ENCODE measurements around the gene CYP26A1.

Gene CYP26A1

DNA sequence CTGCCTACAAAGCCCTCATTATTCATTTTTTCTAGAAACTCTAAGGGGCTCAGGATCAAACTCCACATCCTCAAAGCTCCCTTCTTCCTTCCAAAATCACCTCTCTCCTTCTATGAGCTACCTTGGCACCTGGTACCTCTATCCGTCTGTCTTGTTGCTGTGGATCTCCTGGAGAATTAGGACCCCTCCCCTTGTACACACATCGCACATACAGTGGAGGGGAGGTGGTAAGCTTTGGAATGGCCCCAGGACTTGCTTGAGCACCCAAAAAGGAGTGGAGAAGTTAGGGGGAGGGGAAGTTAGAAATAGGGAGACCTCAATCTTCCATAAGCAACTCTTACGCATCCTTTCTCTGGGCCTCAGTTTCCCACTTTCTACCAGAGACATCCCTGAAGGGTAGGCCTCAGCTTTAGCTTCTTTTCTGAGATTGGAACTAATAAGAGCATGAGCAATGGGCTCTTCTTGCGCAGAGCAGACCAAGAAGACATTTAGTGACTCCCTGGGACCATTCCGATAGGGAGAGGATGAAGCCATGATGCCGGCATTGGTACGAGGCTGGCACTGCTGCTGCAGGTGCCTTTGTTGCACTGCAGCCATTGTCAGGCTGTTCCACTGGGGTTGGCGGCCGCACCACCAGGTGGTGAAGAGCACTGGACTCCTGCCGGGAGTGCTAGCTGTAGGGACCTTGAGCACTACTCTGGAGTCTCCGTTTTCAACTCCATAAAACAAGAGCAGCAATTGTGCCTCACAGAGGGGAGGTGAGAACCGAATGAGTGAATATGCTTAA is 8.6 kb upstream of the CYP26A1 start:
- no peak for DNase-seq

DNA sequence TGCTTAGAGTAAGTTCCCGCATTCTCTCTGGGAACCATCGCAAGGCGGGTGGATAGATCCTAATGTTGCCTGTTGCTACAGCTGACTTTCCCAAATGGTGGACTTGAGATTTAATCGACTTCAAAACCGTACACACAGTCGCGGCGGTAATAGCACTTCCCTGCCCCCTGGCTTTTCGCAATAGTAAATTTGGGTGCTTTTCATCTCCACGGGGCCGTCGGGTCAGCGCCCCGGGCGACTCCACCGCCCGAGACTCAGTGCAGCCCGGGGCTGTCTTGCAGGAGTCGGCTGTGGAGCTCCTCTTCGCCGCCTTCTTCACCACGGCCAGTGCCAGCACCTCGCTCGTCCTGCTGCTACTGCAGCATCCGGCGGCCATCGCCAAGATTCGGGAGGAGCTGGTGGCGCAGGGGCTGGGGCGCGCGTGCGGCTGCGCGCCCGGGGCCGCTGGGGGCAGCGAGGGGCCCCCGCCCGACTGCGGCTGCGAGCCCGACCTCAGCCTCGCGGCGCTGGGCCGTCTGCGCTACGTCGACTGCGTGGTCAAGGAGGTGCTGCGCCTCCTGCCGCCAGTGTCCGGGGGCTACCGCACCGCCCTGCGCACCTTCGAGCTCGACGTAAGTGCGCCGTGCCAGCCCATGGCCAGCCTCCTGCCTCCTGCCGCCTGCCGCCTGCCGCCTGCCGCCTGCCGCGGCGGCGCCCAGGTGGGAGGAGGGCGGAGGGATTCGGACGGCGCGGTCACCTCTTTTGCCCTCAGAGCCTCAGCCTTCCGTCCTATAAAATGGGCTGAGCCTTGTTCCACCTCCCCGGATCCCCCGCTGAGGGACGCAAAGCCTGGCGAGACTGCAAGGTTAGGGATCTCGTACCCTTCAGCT is 7.8 kb upstream of the CYP26A1 start:
- DNase-seq: no peak

DNA sequence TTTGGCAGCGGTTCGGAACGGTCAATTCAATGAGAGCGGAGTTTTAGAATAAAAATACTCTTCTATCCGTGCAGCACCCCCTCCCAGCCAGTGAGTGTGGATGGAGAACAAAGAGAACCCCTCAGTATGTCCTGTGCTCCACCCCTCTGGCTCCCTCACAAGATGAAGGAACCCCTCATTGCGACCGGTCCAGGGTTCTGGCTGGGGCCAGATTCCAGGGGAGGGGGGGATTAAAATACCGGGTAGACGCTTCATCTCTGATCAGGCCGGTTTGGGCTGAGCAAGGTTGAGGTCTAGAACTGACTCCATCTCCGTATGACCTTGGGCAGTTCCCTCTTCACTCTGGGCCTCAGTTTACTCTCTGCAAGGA is 7.2 kb upstream of the CYP26A1 start:
- no peak for DNase-seq

DNA sequence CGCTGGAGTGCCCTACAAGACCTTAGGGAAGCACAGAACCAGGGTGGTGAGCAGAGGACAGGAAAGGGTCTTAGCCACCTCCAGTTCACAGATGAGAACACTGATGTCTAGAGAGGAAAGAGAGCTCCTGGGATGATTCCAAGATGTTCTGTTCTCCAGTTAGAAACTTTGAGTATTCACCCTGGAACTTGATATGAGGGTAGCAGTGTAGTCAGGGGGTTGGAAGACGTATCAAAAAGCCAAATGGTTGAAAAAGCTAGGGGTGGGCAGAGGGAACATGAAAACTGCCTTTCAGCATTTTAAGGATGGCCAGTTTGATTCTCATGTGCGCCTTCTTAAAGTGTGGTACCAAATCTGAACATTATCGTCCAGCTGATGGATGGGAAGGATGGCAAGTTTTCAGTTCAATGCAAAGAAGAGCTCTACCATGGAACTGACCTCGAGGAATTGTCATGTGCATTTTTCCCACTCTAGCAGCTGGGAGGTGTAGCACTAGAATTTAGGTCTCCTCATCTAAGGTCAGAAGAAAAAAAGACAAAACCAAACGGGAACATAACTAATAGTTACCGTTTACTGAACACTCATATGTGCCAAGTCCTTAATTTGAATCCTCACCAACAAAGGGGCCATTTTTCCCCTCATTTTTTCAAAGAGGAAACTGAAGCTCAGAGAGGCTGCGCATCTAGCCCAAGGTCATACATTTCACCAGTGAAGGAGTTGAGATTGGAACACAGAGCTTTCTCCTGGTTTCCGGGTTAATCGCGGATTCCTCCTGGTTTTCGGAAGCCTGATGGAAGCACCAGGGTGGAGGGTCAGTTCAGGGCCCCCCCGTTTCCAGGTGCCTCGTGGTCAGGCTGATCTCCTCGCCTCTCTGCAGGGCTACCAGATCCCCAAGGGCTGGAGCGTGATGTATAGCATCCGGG is 6.0 kb upstream of the CYP26A1 start:
- no peak for DNase-seq

DNA sequence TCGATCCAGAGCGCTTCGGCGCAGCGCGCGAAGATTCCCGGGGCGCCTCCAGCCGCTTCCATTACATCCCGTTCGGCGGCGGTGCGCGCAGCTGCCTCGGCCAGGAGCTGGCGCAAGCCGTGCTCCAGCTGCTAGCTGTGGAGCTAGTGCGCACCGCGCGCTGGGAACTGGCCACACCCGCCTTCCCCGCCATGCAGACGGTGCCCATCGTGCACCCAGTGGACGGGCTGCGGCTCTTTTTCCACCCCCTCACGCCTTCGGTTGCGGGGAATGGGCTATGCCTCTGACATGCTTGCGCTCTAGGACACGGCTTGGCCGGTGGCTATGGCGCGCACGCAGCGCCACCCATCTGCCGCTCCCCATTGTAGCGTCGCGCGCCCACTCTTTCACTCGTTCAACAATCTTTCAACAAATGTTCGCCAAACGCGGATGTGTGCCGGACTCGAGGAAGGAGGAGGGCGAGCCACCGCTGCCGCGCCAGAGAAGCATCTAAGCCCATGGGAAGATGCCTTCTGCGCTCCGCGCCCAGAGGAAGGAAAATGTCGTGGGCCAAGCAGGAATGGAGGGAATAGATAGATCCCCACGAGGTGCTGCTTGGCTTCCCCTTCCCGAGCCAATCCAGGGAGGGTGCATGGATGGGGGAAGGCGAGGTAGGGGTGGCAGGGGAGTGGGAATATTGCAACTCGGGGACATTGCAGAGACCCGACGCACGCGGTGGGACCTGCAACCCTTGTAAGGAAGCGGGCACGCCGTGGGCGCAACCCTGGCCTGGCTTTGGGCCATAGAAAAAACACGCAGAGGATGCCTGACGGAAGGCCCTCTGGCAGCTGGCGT is 5.1 kb upstream of the CYP26A1 start:
- peak in 1 of 5 experiments; percentile 44 for DNase-seq

DNA sequence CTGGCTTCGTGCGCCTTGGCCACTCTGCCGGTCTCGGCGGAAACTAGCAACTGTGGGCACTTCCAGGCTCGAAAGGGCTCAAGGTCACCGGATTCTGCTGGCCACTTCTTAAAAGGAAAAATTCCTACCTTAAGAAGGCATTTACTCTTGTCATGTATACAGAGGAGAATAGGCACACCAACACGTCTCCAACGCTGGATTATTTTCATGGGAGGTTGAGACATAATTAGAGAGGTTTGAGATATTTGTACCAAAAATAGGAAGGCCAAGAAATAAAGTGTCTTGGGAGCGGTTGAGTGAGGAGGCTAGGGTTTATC is 4.5 kb upstream of the CYP26A1 start:
- no peak for DNase-seq

DNA sequence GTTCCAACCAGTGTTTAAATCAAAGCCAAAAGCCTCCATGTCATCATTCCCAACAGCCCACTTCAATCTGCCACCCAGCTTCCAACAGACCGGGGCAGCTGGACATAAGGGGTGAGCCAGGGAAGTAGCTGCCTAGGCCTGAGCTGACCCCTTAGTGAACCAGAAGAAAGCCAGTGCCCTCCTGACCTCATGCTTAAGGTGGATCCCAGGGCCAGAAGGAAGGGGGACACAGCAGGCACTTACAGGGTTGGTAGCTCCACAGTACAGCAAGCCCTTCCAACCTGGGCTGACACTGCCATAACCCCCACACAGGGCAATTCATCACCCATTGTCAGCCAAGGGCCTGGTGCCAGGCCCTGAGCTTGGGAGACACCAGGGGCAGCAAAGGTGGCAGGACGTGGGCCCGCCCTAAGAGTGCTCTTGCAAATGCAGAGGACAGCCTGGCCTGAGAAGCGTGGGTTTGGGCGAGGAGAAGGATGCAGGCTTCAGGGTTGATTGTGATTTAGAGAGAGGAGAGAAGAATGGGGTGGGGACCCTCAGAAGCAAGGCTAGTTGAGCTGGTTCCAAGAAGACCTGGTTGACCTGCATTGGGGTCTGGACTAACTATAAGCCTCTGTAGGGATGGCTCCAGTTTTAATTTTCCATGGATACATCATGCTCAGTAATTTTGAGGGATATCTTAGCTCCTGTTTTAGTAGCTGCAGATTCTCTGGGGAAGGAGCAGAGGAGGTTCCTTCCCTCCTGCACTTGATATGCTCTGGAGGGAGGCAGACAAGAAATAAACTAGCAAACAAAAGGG is 3.1 kb upstream of the CYP26A1 start:
- DNase-seq: no peak

DNA sequence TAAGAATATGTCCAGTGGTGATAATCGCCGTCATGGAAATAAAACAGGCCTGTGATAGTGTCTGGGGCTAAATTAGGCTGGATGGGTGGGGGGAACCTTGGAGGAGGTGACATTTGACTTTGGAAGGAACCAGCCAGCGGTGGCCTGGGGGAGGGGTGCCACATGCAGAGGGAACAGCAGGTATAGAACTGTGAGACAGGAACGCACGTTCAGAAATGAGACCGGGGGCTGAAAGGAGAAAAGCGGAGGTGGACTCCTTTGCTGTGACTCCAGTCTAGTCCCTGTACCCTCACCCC is 2.6 kb upstream of the CYP26A1 start:
- no peak for DNase-seq

DNA sequence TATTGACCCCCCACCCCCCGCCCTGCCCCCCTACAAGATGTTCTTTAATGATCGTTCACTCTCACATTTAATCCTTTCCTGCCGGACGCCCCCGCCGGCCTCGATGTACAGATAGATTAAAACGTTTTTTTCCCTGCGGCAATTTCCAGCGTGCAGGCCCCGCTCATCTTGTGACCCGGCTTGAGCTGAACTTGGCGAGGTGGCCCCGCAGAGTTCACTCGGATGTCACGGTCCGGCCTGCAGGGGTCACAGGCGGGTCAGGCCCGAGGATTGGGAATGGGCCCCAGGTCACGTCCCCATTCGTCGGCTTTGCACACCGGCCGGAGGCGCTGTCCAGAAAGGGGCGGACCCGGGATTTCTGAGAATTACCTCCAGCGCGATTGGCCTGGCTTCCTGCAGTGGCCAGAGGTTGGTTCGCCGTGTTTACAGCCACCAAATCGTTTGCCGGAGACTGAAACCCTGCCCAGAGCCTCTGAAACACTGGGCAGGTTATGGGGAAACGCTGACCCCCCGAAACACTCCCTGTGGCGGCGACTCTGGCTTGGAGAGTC is 1.9 kb upstream of the CYP26A1 start:
- no peak for DNase-seq

DNA sequence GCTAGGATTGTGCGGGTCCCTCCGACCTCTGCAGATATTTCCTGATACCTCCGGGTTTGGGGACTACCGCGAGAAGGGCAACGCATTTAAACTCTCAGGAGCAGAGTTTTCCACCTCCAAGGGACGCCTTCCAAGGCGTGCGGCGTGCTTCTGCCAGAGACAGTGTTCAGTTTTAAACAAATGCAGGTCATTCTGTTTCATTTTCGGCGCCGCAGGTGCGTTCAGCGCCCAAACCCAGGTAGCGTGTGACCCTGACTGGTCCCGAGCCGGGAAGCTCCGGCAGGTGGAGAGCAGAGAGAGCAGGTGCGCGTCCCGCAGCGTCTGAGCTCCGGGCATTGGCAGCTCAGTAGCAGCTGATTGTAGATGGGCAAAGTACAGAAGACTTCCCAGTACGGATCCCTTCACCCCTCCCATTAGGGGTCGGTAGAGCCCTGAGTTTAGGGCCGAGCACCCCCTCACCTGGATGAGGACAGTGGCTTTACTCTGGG is 1.4 kb upstream of the CYP26A1 start:
- no peak for DNase-seq

DNA sequence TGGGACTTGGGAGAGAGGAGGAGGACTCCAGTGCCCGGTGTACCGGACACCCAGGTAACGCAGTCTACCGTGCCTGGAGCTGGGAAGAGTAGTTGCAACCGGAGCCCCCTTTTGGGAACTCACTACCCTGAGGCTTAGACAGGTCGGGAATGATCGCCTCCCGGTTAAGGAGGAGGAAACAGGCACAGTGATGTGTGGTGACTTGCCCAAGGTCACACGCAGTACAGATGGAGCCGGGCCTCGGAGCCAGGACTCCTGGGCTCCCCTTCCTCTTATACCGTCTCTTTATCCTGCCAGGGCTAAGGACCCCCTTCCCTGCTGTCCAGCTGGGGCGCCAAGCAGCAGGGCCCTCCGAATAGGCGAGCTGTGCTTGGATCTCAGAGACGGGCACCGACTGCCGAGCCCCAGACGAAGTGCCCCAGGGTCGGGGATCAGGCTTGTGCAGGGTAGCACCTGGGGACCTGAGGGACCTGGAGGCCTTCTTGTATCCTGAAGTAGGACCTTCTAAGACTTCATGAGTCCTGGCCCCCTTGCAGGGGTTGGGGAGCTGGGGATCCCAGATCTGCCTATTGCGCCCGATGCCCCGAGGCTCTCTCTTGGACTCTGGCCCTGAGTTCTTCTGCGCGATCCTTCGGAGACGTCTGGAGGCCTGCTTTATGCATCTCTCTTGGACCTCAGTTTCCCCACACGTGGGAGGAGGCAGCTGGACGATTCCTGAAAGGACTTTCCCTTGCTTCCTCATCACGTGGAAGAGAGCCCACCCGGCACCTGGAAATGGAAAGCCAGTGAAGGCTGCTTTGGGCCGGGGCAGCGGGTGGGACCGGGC is 767 bp upstream of the CYP26A1 start:
- DNase-seq: no peak

DNA sequence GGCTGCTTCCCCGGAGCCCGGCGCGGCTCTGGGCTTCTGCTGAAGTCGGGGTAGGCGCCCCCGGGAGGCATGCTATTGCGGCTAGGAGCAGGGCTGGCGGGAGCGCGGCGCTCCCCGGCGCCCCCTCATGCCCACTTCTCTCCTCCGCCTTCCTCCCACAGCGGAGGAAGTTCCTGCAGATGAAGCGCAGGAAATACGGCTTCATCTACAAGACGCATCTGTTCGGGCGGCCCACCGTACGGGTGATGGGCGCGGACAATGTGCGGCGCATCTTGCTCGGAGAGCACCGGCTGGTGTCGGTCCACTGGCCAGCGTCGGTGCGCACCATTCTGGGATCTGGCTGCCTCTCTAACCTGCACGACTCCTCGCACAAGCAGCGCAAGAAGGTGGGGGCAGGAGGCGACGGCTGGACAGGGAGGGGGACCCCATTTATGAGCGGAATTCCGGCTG is 479 bp downstream of the CYP26A1 start:
- DNase-seq: peak in 1 of 5 experiments; percentile 29

DNA sequence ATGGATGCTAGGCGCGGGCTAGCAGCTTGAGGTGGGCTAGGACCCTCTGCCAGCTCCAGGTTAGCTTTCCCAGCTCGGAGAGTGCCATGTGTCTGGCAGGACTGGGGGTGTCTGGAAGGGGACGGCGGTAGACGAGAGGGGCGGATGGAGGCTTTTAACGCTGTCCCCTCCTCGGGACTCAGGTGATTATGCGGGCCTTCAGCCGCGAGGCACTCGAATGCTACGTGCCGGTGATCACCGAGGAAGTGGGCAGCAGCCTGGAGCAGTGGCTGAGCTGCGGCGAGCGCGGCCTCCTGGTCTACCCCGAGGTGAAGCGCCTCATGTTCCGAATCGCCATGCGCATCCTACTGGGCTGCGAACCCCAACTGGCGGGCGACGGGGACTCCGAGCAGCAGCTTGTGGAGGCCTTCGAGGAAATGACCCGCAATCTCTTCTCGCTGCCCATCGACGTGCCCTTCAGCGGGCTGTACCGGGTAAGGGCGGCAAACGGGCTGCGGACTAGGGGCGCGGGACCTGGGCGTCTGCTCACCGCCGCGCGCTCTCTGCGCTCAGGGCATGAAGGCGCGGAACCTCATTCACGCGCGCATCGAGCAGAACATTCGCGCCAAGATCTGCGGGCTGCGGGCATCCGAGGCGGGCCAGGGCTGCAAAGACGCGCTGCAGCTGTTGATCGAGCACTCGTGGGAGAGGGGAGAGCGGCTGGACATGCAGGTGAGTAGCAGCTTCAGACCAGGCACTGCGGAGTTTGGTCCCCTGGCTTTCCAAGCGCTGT is 1.1 kb downstream of the CYP26A1 start:
- DNase-seq: peak in 1 of 5 experiments; percentile 46

DNA sequence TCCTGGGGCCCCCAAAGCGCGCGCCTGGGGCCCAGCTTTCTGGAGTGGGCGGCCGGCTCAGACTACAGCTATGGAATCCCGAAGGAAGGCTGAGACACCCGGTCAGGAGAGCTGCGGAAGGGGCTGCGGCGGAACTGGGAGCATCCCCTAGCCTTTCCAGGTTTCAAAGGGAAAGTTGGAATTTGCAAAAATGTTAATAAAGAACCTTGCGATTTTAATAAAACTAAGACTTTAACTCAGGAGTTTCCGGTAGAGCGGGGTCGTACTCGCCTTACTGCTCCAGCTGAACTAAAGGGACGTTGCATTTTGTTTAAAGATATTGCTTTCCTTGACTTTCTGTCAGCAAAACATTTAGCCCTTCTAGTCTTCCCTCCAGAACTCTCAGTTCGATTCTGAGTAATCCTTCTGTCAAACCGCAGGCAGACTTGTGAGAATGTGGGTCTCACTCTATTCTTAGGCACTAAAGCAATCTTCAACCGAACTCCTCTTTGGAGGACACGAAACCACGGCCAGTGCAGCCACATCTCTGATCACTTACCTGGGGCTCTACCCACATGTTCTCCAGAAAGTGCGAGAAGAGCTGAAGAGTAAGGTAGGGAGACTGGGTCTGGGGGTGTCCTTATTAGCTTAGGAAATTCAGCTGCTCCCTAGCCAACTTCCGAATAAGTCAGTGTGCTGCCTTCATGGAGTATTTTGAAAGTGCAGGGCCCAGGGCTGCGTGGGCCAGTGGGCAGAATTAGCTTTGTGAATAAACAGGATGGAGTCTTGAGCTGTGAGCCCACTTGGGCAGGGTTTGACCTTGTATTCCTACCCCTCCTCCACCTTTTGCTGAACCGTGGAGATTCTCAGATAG is 1.9 kb downstream of the CYP26A1 start:
- DNase-seq: peak in 1 of 5 experiments; percentile 69

DNA sequence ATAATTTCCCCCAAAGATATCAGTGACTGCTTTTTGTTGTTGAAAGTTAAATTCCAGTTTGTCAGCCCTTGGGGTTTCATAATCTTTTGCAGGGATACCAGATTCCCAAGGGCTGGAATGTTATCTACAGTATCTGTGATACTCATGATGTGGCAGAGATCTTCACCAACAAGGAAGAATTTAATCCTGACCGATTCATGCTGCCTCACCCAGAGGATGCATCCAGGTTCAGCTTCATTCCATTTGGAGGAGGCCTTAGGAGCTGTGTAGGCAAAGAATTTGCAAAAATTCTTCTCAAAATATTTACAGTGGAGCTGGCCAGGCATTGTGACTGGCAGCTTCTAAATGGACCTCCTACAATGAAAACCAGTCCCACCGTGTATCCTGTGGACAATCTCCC is 3.2 kb downstream of the CYP26A1 start:
- DNase-seq: no peak

DNA sequence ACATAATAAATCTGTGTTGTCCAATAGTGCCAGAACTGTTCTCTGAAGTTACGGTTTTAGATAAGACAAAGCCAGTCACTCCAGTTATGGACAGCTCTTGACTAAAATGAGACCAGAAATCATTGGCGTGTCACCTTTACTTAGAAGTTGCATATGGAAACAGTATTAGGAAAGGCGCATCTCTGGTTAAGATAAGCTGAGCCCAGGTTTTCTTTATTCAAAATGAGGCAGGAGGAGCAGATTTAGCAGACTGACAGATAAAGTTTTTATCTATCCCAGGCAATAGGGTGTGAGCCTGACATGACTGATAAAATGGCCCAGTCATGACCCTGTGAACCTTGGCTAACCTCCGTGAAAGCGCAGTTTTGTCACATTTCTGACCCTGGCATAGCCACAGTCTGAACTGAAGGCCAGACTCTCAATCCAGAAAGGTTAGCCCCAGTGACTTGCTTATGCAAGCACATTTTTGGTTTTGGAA is 4.2 kb downstream of the CYP26A1 start:
- DNase-seq: no peak

DNA sequence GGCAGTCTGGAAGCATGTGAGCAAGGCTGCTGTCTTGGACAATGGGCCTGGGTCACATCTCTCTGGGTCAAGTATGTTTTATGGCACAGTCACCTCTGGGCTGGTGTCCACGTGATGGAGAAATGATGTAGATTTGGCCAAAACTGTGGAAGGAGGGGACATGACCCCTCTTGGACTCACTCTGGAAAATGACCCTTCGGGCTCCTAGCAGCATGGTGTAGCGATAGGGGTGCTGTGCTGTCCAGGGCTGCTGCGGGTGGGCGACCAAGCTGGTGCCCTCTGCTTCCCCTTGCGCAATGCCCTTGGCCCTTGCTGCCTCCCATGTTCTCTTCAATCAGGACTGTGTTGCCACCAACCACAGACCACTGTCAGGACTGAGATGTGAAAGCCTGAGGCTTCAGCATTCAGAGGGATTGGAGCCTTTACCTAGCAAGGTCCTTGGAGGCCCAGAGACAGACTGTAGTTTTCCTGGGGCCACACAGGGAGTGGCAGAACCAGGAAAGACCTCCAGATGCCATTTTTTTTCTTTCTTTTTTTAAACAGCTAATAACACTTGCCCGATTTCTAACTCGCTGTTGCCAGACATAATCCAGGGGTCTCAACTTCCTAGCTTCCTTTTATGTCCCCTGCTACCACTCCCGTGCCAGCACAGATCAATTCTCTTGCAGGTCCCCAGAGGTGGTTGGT is 6.1 kb downstream of the CYP26A1 start:
- DNase-seq: no peak

Measured in T-helper 2 cell (primary cell).